Retina (tissue), 1 donor: Measurements from ENCODE around the gene DNAI7.

Source experiments
- DNase-seq: peaks from one replicate; pipeline ENCODE4 v3.0.0-alpha.2; 2016

The DNAI7 gene

GRCh38 chr12:25195056-25195971 lies at the start of gene DNAI7, which contains the start of gene ETFRF1:
Gene DNAI7 (minus strand): TSS chr12:25195160. CDS start chr12:25195078, 82 bp downstream.
Gene ETFRF1 (plus strand): TSS chr12:25195237. CDS start chr12:25203957, 8,720 bp downstream.
- peak; percentile 96 for DNase-seq

GRCh38 chr12:25243680-25243990 lies 48.7 kb upstream of the DNAI7 start:
- DNase-seq, result no peak

- DNase-seq, result no peak
Observed at GRCh38 chr12:25242981-25243679, 48.2 kb upstream of the DNAI7 start.

GRCh38 chr12:25241167-25242020 lies 46.4 kb upstream of the DNAI7 start:
- DNase-seq, result no peak

DNA sequence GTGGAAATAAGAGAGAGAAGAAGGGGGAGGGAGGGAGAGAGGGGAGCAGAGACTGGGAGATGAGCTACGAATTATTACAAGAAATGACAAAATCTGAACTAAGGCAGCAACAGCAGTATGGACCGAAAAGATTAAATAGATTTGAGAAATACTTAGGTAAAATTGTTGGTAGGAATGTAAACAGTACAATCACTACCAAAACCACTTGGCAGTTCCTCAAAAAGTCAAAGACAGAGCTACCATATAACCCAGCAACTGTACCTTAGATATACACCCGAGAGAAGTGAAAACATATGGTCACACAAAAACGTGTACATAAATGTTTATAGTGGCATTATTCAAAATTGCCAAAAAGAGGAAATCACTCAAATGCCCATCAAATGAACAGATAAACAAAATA lies 41.7 kb upstream of the DNAI7 start:
- DNase-seq, result no peak

GRCh38 chr12:25236190-25236589 lies 41.2 kb upstream of the DNAI7 start:
- no peak for DNase-seq

DNA sequence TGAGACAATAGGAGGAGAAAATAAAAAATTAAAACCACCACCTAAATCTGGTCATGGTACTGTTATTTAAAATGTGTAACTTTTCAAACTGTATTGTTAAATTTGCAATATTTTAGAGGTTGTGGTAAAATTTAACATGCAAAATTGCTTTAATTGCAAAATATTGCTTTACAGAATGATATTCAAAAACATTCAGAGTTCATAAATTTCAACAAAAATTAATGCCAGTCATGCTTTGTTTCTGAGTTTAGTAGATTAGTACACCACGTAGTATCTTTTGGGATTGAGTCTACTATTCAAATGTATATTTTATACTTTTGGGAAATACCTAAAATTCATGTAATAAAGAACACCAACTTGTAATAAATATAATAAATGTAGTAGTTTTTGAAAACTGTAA lies 18.4 kb upstream of the DNAI7 start:
- no peak for DNase-seq

GRCh38 chr12:25208554-25208953 lies 13.6 kb upstream of the DNAI7 start:
- DNase-seq, result no peak

- DNase-seq, result no peak
Observed at GRCh38 chr12:25207846-25208245, 12.9 kb upstream of the DNAI7 start.

DNA sequence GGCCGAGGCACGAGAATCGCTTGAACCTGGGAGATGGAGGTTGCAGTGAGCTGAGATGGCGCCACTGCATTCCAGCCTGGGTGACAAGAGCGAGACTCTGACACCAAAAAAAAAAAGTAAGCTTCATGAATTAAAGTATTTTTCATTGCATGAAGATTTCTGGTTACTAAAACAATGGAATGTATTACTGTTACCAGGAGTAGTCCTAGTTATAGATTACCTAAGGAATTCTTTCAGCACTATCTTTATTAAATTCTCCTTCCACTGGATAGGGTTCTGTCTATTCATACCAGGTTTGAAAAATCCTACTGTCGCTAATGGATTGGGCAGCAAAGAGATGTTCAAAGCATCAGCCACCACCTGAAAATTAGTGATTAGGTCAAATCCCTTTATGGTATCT lies 12.5 kb upstream of the DNAI7 start:
- no peak for DNase-seq

GRCh38 chr12:25202137-25202536 lies 7.2 kb upstream of the DNAI7 start:
- no peak for DNase-seq

GRCh38 chr12:25200703-25201102 lies 5.7 kb upstream of the DNAI7 start:
- no peak for DNase-seq

- DNase-seq, result no peak
Observed at GRCh38 chr12:25197608-25198007, 2.6 kb upstream of the DNAI7 start.

- DNase-seq, result no peak
Observed at GRCh38 chr12:25194722-25195055, 271 bp downstream of the DNAI7 start.

- no peak for DNase-seq
Observed at GRCh38 chr12:25194214-25194613, 746 bp downstream of the DNAI7 start.

DNA sequence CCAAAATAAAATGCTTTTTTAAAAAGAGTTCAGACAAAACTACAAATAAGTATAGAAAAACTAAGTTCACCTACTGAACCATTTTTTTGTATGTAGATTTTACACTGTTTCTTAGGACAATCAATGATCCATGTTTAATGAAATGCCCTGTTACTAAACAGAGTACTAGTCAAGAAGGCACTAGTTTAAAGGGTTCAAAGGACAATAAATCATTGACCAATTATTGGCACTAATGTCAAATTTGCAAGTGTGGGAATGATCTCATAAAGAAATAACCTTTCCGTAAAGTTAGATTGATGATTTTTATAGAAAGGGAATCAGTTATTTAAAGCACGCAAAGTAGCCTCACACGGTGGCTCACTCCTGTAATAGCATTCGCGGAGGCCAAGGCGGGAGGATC lies 4.2 kb downstream of the DNAI7 start:
- DNase-seq, result no peak

DNA sequence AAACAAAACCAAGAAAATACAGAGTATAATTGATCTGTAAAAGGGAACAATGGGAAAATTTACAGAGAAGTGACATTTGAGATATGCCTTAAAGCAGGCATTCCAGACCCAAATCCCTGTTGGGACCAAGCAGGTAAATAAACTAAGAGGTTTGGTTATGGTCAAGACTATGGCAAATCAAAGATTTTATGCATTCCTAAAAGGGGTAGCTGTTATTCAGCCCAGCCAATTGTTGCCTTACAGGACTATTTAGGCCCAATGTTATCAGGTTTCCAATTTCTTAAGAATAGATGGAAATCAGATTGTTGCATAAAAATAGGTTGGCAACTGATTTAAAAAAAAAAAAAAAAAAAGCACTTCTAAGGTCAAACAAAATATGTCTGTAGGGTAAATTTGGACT lies 5.3 kb downstream of the DNAI7 start:
- DNase-seq, result no peak

DNA sequence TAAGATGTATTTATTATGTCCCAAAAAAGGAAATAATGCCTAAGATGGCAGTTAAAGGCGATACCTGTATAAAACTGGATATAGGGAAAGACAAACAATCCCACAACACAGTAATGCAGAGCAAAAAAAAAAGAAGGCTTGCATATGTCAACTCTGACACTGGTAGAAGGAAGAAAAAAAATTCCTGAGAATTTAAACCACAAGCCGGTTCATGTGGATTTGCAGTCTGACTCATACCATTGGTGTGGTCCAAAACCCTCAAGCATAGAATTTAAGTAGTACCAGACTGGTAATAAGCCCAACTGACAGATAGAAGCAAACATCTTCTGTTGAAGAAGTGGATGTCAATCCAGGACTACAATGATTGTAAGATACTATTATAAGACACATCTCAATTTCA lies 7.2 kb downstream of the DNAI7 start:
- no peak for DNase-seq

GRCh38 chr12:25186788-25187402 lies 8.1 kb downstream of the DNAI7 start:
- DNase-seq, result no peak

DNA sequence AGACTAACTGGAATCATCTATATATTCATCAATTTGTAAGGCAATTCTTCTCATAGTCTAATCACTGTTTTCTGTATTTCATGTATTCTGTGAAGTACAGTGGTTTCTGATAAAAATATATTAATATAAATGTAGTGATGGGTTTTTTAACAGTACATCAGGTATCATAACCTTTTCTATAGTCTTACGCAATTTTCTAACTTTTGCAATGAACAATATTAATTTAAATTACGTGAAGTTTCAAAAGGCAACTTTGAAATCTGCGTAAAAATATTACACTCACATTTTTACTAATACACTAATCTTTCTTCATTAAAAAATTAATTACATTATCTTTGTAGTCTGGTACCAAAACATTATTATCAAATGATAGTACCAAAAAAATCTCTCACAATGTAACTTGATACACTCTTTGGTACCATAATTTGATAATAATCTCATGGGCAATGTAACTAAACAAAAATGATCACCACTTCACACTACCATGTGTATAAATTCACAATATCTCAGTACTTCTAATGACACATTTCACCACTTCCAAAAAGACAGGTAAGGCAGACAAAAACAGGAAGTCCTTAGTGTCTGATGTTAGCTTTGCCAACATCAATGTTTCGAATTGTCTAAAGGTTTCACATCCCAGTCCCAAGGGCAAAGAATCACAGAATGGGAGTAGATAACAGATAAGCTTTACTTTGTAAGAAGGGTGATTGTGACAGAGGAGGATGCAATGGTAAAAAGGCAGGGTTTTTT lies 8.7 kb downstream of the DNAI7 start:
- no peak for DNase-seq

GRCh38 chr12:25184132-25184531 lies 10.8 kb downstream of the DNAI7 start:
- no peak for DNase-seq

DNA sequence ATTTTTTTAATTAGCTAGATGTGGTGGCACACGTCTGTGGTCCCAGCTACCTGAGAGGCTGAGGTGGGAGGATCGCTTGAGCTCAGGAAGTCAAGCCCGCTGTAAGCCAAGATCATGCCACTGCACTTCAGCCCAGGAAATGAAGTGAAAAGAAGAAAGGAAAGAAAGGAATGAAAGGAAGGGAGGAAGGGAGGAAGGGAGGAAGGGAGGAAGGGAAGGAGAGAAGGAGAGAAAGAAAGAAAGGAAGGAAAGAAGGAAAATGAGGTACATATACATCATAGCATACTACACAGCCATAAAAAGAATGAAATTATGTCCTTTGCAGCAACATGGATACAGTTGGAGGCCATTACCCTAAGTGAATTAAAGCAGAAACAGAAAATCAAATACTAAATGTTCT lies 12.2 kb downstream of the DNAI7 start:
- no peak for DNase-seq
